Measurements from ENCODE around the gene SRGN. TPM values are rescaled to one million over a fixed set of nuclear protein-coding genes. Genes with fewer than 3 reads are reported as not detected.

SRGN gene
- total RNA-seq, 1 donor from 2014 or later = 35.9 TPM

DNA sequence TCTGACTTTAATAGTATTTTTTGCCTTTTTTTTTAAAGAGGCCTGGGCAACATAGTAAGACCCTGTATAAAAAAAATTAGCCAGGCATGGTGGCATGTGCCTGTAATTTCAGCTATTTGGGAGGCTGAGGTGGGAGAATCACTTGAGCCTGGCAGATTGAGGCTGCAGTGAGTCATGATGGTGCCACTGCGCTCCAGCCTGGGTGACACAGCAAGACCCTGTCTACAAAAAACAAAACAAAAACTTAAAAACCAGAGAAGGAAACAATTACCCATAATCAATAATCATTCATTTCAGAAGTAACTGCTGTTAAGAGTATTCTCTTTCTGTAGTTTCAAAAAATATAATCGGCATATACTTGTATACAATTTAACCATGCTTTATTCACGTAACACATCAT, 64.1 kb downstream of the SRGN start:
- Mint-ChIP-seq H3K36me3 (ENCODE audit: unreplicated experiment) (peaks cover 2% of the 10 kb centered on the region), H3K4me3 (ENCODE audit: unreplicated experiment) (no peak overlapping the region), H3K27me3 (ENCODE audit: unreplicated experiment) (no peaks in the 10 kb centered on the region), H3K4me1 (ENCODE audit: unreplicated experiment) (peaks cover 4% of the 10 kb centered on the region), H3K27ac (ENCODE audit: unreplicated experiment) (no peak overlapping the region), H3K9me3 (ENCODE audit: unreplicated experiment) (no peaks in the 10 kb centered on the region)
- no peak for DNase-seq (ENCODE audit: extremely low spot score, unreplicated experiment)
- TF ChIP-seq, protein P1, sequence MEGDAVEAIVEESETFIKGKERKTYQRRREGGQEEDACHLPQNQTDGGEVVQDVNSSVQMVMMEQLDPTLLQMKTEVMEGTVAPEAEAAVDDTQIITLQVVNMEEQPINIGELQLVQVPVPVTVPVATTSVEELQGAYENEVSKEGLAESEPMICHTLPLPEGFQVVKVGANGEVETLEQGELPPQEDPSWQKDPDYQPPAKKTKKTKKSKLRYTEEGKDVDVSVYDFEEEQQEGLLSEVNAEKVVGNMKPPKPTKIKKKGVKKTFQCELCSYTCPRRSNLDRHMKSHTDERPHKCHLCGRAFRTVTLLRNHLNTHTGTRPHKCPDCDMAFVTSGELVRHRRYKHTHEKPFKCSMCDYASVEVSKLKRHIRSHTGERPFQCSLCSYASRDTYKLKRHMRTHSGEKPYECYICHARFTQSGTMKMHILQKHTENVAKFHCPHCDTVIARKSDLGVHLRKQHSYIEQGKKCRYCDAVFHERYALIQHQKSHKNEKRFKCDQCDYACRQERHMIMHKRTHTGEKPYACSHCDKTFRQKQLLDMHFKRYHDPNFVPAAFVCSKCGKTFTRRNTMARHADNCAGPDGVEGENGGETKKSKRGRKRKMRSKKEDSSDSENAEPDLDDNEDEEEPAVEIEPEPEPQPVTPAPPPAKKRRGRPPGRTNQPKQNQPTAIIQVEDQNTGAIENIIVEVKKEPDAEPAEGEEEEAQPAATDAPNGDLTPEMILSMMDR (IDR thresholded peaks at IDR 0.05) = no peak

GRCh38 chr10:69153227-69153626, 65.3 kb downstream of the SRGN start:
- no peaks in the 10 kb centered on the region for H3K27me3 Mint-ChIP-seq (ENCODE audit: unreplicated experiment)
- no peak overlapping the region for H3K27ac Mint-ChIP-seq (ENCODE audit: unreplicated experiment)
- no peaks in the 10 kb centered on the region for H3K9me3 Mint-ChIP-seq (ENCODE audit: unreplicated experiment)
- TF ChIP-seq, protein P1 (IDR thresholded peaks at IDR 0.05) = no peak
- no peak overlapping the region for H3K4me3 Mint-ChIP-seq (ENCODE audit: unreplicated experiment)
- no peak for DNase-seq (ENCODE audit: extremely low spot score, unreplicated experiment)
- H3K36me3 Mint-ChIP-seq (ENCODE audit: unreplicated experiment) = peaks cover 7% of the 10 kb centered on the region
- H3K4me1 Mint-ChIP-seq (ENCODE audit: unreplicated experiment) = no peaks in the 10 kb centered on the region

Other genes with a start within 250 kb of the SRGN start
- gene DDX50, start 186.8 kb upstream of the SRGN start, total RNA-seq = 37.6 and 41.4 TPM in 2 replicates
- 53.9 and 54.1 TPM in 2 replicates for gene DDX21, start 131.9 kb upstream of the SRGN start, total RNA-seq
- gene KIFBP, start 99.3 kb upstream of the SRGN start, total RNA-seq = 29.9 and 31.8 TPM in 2 replicates
- 59.4 and 62.2 TPM in 2 replicates for gene VPS26A, start 36.1 kb downstream of the SRGN start, total RNA-seq
- 27.3 and 30.5 TPM in 2 replicates for gene SUPV3L1, start 92.1 kb downstream of the SRGN start, total RNA-seq
- gene HKDC1, start 132.2 kb downstream of the SRGN start, total RNA-seq = 0.19 TPM in 1 of 2 replicates, not detected in the other
- 59.4 and 61.3 TPM in 2 replicates for gene HK1, start 190.4 kb downstream of the SRGN start, total RNA-seq